GM23338 (cell line): ENCODE measurements around the gene ZNF235. TPM values are rescaled to one million over a fixed set of nuclear protein-coding genes. Genes with fewer than 3 reads are reported as not detected.

ENCODE experiments used
- ATAC-seq: fragments of 200-7000 bp; cut with Tn5 transposase; 3 replicates; pipeline ENCODE4 v1.9.1; 2020
- DNase-seq: peaks from one replicate; pipeline ENCODE4 v3.0.0-alpha.2; 2015; ENCODE audit warnings: low spot score
- H2AFZ ChIP-seq: fragments of 200-600 bp; sonication (generic); 2 replicates; pipeline ENCODE4 v1.8.0; 2016; ENCODE audit warnings: antibody characterized with exemption, mild to moderate bottlenecking, moderate library complexity
- H3F3A ChIP-seq: fragments of 200-600 bp; sonication (generic); replicated peaks from 2 replicates; pipeline ENCODE4 v1.8.0; 2017; ENCODE audit warnings: antibody characterized with exemption, mixed run types, low read depth
- H3K27ac ChIP-seq: fragments of 200-600 bp; sonication (generic); 2 replicates; pipeline ENCODE4 v1.6.1; 2016; ENCODE audit warnings: low read depth
- H3K27me3 ChIP-seq: fragments of 200-600 bp; sonication (generic); 2 replicates; pipeline ENCODE4 v1.8.0; 2016; ENCODE audit warnings: mild to moderate bottlenecking, mixed run types, moderate library complexity; ENCODE audit not compliant: insufficient read depth
- H3K36me3 ChIP-seq: fragments of 200-600 bp; sonication (generic); 2 replicates; pipeline ENCODE4 v1.8.0; 2016; ENCODE audit warnings: mild to moderate bottlenecking; ENCODE audit not compliant: insufficient read depth
- H3K4me1 ChIP-seq: fragments of 200-600 bp; sonication (generic); 2 replicates; pipeline ENCODE4 v1.8.0; 2016; ENCODE audit warnings: mild to moderate bottlenecking, moderate library complexity; ENCODE audit not compliant: insufficient read depth
- H3K4me2 ChIP-seq: fragments of 200-600 bp; sonication (generic); 2 replicates; pipeline ENCODE4 v1.7.1; 2017; ENCODE audit warnings: mixed run types
- H3K4me3 ChIP-seq: fragments of 200-600 bp; sonication (generic); 2 replicates; pipeline ENCODE4 v1.6.1; 2016; ENCODE audit warnings: mixed run types
- H3K79me2 ChIP-seq: fragments of 200-600 bp; sonication (generic); replicated peaks from 2 replicates; pipeline ENCODE4 v1.8.0; 2017; ENCODE audit warnings: mild to moderate bottlenecking; ENCODE audit not compliant: insufficient read depth
- H3K9me2 ChIP-seq: fragments of 200-600 bp; sonication (generic); 2 replicates; pipeline ENCODE4 v1.8.0; 2017; ENCODE audit not compliant: insufficient read depth
- H4K20me1 ChIP-seq: fragments of 200-600 bp; sonication (generic); replicated peaks from 2 replicates; pipeline ENCODE4 v1.8.0; 2017; ENCODE audit warnings: mild to moderate bottlenecking; ENCODE audit not compliant: insufficient read depth
- H3K27ac Mint-ChIP-seq: 2 replicates; pipeline ENCODE4 v1.8.0; 2020; ENCODE audit warnings: inconsistent platforms, mild to moderate bottlenecking, moderate library complexity, mixed read lengths
- H3K27me3 Mint-ChIP-seq: 3 replicates; pipeline ENCODE4 v1.8.0; 2022; ENCODE audit warnings: low read depth, mild to moderate bottlenecking, moderate library complexity, mixed read lengths, inconsistent platforms; ENCODE audit not compliant: insufficient read depth, poor library complexity
- H3K36me3 Mint-ChIP-seq: 3 replicates; pipeline ENCODE4 v1.8.0; 2021; ENCODE audit warnings: low read depth, mild to moderate bottlenecking, inconsistent platforms, moderate library complexity, mixed read lengths
- H3K4me1 Mint-ChIP-seq: 3 replicates; pipeline ENCODE4 v1.8.0; 2020; ENCODE audit warnings: mild to moderate bottlenecking, inconsistent platforms, mixed read lengths
- H3K4me3 Mint-ChIP-seq: 3 replicates; pipeline ENCODE4 v1.8.0; 2021; ENCODE audit warnings: moderate library complexity, mild to moderate bottlenecking, inconsistent platforms, mixed read lengths
- H3K9me3 Mint-ChIP-seq: 3 replicates; pipeline ENCODE4 v1.8.0; 2020; ENCODE audit warnings: moderate library complexity, mild to moderate bottlenecking, inconsistent platforms, mixed read lengths
- ETS1 ChIP-seq: IDR thresholded peaks from 2 replicates; pipeline ENCODE4 v1.6.1; 2016; ENCODE audit warnings: antibody characterized with exemption
- EZH2 ChIP-seq: fragments of 200-600 bp; sonication (generic); IDR thresholded peaks from one replicate; pipeline ENCODE4 v1.8.0; 2017; ENCODE audit warnings: antibody characterized with exemption, mild to moderate bottlenecking, low read depth; ENCODE audit not compliant: unreplicated experiment
- JUNB ChIP-seq: IDR thresholded peaks from one replicate; pipeline ENCODE4 v1.6.1; 2016; ENCODE audit warnings: antibody characterized with exemption; ENCODE audit not compliant: unreplicated experiment
- NANOG ChIP-seq: IDR thresholded peaks from 2 replicates; pipeline ENCODE4 v1.6.1; 2016; ENCODE audit warnings: antibody characterized with exemption, borderline replicate concordance
- STAT1 ChIP-seq: IDR thresholded peaks from one replicate; pipeline ENCODE4 v1.6.1; 2016; ENCODE audit warnings: antibody characterized with exemption; ENCODE audit not compliant: unreplicated experiment
- ZNF114 ChIP-seq: fragments of 250-450 bp; sonication (Bioruptor Pico); IDR thresholded peaks from 2 replicates; pipeline ENCODE4 v1.5.0; 2020; ENCODE audit warnings: mild to moderate bottlenecking, moderate library complexity
- ZNF331 ChIP-seq: fragments of 250-450 bp; sonication (Bioruptor Pico); IDR thresholded peaks from 2 replicates; pipeline ENCODE4 v1.5.0; 2020; ENCODE audit warnings: low read depth, mild to moderate bottlenecking, moderate library complexity
- polyA plus RNA-seq: library from polyadenylated mRNA; unstranded; fragments of >200 nt; fragmentation: Nextera tagmentation; extraction: Ambion mirVana; gene quantifications from 2 replicates; pipeline ENCODE4 v1.2.1, GENCODE V29; 2016
- total RNA-seq: library from RNA; depleted of rRNA; stranded (reverse); fragments of >200 nt; shearing (Covaris generic); gene quantifications from 2 replicates; pipeline ENCODE4 v1.2.3, GENCODE V29; 2014
- TF ChIP-seq, protein P1 (sequence below): fragments of 250-450 bp; sonication (Bioruptor Pico); IDR thresholded peaks from 2 replicates; pipeline ENCODE4 v1.5.0; 2020; ENCODE audit warnings: mild to moderate bottlenecking, moderate library complexity
- TF ChIP-seq, protein P2 (sequence below), 2 experiments: fragments of 200-600 bp in 1 of 2; sonication (generic) in 1 of 2; conservative IDR thresholded peaks; 2 replicates each; pipeline versions ENCODE4 v1.5.1 to v1.6.1; 2016 to 2017; ENCODE audit warnings: antibody characterized with exemption in 2 of 2, low read depth in 2 of 2, mild to moderate bottlenecking in 2 of 2, moderate library complexity in 1 of 2

Gene ZNF235
- total and polyA plus RNA-seq, 2 experiments from 2014 or later: 5.0 to 5.1 TPM

DNA sequence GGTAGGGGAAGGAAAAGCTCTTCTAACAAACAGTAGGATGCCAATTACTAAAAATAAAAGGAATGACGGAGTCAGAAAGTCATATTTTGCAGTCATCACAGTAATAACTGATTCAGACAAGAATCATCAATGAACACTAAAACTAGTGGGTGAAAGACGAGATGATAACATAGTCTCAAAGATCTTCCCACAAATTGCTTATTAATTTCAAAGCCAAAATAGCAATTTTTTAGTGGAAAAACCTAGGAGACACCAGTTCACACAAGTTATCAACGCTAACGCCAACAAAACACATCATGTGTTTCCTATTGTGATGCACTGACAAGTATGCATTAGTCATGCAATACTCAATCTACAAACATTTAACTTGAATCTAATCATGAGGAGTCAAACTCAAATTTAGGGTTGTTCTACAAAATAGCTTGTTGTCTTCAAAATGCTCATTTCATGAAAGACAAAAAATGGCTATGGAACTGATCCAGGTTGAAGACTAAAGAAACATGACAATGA is 26.6 kb downstream of the ZNF235 start:
- H3F3A ChIP-seq: no peaks in the 10 kb centered on the region
- no peak overlapping the region for H3K4me3 Mint-ChIP-seq
- DNase-seq: no peak
- H3K9me2 ChIP-seq: no peaks in the 10 kb centered on the region; the same call in 1 of the 2 replicates
- TF ChIP-seq STAT1: no peak
- TF ChIP-seq, protein P1, sequence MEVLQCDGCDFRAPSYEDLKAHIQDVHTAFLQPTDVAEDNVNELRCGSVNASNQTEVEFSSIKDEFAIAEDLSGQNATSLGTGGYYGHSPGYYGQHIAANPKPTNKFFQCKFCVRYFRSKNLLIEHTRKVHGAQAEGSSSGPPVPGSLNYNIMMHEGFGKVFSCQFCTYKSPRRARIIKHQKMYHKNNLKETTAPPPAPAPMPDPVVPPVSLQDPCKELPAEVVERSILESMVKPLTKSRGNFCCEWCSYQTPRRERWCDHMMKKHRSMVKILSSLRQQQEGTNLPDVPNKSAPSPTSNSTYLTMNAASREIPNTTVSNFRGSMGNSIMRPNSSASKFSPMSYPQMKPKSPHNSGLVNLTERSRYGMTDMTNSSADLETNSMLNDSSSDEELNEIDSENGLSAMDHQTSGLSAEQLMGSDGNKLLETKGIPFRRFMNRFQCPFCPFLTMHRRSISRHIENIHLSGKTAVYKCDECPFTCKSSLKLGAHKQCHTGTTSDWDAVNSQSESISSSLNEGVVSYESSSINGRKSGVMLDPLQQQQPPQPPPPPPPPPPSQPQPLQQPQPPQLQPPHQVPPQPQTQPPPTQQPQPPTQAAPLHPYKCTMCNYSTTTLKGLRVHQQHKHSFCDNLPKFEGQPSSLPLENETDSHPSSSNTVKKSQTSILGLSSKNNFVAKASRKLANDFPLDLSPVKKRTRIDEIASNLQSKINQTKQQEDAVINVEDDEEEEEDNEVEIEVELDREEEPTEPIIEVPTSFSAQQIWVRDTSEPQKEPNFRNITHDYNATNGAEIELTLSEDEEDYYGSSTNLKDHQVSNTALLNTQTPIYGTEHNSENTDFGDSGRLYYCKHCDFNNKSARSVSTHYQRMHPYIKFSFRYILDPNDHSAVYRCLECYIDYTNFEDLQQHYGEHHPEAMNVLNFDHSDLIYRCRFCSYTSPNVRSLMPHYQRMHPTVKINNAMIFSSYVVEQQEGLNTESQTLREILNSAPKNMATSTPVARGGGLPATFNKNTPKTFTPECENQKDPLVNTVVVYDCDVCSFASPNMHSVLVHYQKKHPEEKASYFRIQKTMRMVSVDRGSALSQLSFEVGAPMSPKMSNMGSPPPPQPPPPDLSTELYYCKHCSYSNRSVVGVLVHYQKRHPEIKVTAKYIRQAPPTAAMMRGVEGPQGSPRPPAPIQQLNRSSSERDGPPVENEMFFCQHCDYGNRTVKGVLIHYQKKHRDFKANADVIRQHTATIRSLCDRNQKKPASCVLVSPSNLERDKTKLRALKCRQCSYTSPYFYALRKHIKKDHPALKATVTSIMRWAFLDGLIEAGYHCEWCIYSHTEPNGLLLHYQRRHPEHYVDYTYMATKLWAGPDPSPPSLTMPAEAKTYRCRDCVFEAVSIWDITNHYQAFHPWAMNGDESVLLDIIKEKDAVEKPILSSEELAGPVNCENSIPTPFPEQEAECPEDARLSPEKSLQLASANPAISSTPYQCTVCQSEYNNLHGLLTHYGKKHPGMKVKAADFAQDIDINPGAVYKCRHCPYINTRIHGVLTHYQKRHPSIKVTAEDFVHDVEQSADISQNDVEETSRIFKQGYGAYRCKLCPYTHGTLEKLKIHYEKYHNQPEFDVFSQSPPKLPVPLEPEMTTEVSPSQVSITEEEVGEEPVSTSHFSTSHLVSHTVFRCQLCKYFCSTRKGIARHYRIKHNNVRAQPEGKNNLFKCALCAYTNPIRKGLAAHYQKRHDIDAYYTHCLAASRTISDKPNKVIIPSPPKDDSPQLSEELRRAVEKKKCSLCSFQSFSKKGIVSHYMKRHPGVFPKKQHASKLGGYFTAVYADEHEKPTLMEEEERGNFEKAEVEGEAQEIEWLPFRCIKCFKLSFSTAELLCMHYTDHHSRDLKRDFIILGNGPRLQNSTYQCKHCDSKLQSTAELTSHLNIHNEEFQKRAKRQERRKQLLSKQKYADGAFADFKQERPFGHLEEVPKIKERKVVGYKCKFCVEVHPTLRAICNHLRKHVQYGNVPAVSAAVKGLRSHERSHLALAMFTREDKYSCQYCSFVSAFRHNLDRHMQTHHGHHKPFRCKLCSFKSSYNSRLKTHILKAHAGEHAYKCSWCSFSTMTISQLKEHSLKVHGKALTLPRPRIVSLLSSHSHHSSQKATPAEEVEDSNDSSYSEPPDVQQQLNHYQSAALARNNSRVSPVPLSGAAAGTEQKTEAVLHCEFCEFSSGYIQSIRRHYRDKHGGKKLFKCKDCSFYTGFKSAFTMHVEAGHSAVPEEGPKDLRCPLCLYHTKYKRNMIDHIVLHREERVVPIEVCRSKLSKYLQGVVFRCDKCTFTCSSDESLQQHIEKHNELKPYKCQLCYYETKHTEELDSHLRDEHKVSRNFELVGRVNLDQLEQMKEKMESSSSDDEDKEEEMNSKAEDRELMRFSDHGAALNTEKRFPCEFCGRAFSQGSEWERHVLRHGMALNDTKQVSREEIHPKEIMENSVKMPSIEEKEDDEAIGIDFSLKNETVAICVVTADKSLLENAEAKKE (CRISPR knock-in tag): no peak
- TF ChIP-seq, protein P2, sequence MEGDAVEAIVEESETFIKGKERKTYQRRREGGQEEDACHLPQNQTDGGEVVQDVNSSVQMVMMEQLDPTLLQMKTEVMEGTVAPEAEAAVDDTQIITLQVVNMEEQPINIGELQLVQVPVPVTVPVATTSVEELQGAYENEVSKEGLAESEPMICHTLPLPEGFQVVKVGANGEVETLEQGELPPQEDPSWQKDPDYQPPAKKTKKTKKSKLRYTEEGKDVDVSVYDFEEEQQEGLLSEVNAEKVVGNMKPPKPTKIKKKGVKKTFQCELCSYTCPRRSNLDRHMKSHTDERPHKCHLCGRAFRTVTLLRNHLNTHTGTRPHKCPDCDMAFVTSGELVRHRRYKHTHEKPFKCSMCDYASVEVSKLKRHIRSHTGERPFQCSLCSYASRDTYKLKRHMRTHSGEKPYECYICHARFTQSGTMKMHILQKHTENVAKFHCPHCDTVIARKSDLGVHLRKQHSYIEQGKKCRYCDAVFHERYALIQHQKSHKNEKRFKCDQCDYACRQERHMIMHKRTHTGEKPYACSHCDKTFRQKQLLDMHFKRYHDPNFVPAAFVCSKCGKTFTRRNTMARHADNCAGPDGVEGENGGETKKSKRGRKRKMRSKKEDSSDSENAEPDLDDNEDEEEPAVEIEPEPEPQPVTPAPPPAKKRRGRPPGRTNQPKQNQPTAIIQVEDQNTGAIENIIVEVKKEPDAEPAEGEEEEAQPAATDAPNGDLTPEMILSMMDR (conservative IDR thresholded peaks at IDR 0.05; ENCODE audit: low read depth in 2 of 2): no peak
- TF ChIP-seq EZH2: no peak
- no peak for TF ChIP-seq JUNB
- no peak for TF ChIP-seq ETS1
- no peak for TF ChIP-seq NANOG
- TF ChIP-seq ZNF331: no peak
- TF ChIP-seq ZNF114 (CRISPR knock-in tag): no peak
- H3K4me1 ChIP-seq: no peaks in the 10 kb centered on the region
- no peak overlapping the region for H3K4me3 ChIP-seq
- no peaks in the 10 kb centered on the region for H3K27me3 ChIP-seq
- ATAC-seq: no peak
- H3K4me2 ChIP-seq: no peak overlapping the region
- no peak overlapping the region for H3K27ac Mint-ChIP-seq
- H3K27ac ChIP-seq: no peak overlapping the region
- no peak overlapping the region for H2AFZ ChIP-seq
- H3K79me2 ChIP-seq: no peaks in the 10 kb centered on the region
- H3K27me3 Mint-ChIP-seq: peaks cover 2% of the 10 kb centered on the region
- H3K9me3 Mint-ChIP-seq: peaks cover 43% of the 10 kb centered on the region
- H3K36me3 Mint-ChIP-seq: peaks cover 44% of the 10 kb centered on the region
- H3K36me3 ChIP-seq: peaks cover 4% of the 10 kb centered on the region
- no peaks in the 10 kb centered on the region for H3K4me1 Mint-ChIP-seq
- no peaks in the 10 kb centered on the region for H4K20me1 ChIP-seq
